ENCODE results near the gene MSL3B.
"Not testable (repeated sequence)": the region's sequence is repeated elsewhere in the genome, so short reads cannot be mapped to it uniquely, and the experiment has no call there.

Gene MSL3B

DNA sequence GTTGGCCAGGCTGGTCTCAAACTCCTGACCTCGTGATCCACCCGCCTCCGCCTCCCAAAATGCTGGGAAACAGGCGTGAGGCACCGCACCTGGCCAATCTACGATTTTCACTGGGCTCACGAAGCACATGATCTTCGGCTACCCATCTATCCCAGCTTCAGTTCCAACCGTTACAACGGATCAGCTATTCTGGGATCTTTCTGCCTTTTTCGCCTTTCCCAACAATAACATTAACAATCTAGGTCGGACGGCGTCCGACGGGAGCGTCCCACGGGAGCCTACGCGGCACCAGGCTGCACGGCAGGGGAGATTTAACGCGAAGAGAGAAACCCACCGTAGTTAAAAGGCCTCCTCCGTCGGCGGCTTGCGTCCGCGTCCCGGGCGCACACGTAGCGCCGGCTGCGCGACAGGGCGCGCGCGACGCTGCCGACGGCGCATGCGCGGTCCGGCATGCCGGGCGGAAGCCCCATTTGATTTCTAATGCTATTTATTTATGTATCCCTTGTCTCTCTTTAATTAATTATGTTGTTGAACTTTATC lies at the start of gene MSL3B:
Gene MSL3B, minus strand, starts transcription at position 394 of the 540 bp plus-strand sequence.
- peak; percentile 28 to 33 for DNase-seq (ENCODE audit: low read depth in 2 of 2)

DNA sequence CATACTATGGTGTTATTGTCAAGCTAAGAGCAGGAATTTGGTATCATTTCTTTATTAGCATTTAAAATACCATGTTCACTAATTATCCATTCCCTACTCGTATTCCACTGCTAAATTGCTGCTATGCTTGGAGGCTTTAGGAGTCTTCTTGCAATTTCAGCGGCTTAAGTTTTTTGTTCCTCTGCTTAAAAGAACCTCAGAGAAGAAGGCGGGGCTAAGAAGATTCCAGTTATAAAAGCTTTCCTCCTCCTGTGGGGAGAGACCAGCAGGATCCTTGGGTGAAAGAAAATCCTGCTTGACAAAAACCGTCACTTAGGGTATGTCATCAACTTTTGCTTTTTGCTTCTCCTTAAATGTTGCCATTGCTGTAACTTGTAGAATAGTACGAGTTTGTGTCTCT lies 48.9 kb upstream of the MSL3B start, which contains the start of gene TRPM8:
Gene TRPM8, plus strand, starts transcription at position 258 of the 400 bp plus-strand sequence. CDS start 9,165 bp downstream, outside the sequence.
- no peak for DNase-seq (ENCODE audit: low read depth in 2 of 2)

DNA sequence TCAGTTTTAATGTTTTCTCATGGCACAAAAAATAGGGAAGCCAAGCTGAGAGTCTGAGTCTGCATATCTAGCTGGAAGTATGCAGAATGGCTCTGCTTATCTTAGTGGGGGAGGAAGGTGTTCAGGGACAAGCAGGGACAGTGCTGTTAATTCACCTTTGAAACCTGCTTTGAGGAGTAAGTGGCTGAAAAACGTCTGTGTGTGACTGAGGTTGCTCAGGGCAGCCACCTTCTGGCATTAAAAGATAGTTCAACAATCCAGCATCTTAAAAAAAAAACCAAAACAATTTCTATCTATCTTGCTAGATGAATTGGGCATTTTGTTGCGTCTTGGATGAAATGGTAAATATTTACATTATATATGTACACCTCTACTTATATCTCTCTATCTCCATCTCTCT lies 46.9 kb upstream of the MSL3B start:
- DNase-seq (ENCODE audit: low read depth in 2 of 2) = no peak

DNA sequence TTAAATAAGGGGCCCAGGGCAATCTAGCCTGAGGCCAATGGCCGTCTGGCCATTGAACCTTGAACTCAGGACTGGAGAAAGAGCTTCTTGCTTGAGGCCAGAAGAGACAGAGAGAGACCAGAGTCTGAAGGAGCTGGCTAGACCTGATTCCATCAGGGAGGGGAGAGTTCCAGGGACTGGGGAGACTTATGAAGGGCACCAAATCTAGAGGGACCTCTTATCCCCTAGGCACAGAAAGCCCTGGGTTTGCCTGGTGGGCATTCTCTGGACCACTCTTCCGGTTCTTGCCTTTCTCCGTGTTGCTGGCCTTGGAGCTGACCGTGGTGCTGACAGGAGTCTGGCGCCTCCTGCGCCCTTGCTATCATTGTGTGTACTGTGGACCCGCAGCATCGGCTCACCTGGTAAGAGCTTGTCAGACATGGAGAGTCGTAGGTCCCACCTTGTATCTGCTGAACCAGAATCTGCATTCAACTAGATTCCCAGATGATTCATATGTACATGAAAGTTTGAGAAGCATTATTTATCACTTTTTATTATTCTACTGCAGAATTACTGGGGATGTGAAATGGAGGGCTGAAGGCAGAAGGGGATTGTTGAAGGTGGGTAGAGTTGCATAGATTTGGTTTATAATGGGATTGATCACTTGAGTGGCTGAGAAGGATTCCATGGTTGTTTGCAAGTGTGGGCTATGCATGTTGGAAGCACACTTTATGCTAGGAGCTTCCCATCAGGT lies 44.7 kb upstream of the MSL3B start:
- peak in 1 of 2 donors; percentile 4 for DNase-seq (ENCODE audit: low read depth in 2 of 2)

DNA sequence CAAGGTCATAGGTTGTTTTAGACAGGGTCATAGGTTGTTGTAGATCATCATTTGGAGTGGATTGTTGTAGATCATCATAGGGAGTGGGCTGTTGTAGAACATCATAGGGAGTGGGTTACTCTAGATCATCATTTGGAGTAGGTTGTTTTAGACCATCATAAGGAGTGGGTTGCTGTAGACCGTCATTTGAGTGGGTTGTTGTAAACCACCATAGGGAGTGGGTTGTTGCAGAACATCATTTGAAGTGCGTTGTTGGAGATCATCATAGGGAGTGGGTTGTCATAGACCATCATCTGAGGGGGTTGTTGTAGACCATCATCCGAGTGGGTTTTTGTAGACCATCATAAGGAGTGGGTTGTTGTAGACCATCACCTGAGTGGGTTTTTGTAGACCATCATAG lies 39.4 kb upstream of the MSL3B start:
- no peak for DNase-seq (ENCODE audit: low read depth in 2 of 2)

DNA sequence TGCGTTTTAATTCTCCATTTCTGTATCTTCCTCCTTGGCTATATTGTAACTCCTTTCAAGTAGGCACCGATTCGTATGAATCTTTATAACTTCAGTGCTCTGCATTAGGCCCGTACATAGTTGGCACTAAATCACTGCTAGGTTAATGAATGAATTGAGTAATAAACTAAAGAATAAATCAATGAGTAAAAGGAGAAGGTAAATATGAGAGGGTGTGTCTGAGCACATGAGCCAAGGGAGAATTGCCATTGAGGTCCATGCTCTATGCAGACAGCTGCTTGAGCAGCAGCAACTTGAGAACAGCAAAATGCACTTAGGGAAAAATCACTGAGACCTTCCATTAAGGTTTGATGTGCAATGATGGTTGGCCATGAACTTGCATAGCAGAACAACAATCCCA lies 37.8 kb upstream of the MSL3B start:
- DNase-seq (ENCODE audit: low read depth in 2 of 2) = no peak

DNA sequence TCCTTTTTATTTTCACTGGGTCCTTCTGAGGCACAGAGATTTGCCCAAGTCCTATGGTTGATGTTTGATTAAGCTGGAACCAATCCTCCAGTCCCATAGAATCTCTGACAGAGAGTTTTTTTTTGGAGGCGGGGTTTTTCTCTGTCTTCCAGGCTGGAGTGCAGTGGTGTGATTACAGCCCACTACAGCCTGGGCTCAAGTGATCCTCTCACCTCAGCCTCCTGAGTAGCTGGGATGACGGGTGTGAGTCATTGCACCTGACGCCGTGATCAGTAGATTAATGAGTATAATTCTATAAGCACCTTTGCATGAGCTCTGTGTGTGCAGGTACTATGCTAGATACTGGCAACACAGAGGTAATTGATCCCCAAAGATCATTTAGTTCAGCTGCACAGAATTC lies 33.7 kb upstream of the MSL3B start:
- no peak for DNase-seq (ENCODE audit: low read depth in 2 of 2)

DNA sequence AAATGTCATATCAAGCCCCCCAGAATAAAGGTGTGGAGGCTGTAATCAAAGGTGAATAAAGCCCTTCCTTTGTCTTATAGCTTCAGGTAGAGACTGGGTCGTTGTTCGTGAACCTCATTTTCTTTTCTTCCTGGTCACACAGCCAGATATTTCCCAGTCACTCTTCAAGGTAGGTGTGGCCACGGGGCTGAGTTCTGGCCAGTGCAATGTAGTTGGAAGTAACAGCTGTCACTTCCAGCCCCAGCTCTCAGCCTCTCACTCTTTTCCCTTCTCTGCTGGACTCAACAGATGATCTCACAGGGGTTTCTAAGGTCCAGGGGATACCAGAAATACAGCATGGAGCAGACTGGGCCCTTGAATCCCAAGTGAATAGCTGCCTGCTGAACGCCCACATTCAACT lies 33.2 kb upstream of the MSL3B start:
- no peak for DNase-seq (ENCODE audit: low read depth in 2 of 2)

DNA sequence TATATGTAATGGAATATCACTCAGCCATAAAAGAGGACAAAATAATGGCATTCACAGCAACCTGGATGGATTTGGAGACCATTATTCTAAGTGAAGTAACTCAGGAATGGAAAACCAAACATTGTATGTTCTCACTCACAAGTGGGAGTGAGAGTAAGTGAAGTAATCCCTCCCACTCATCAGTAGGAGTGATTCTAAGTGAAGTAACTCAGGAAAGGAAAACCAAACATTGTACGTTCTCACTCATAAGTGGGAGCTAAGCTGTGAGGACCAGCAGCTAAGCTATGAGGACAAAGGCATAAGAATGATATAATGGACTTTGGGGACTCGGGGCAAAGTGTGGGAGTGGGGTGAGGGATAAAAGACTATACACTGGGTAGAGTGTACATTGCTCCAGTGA lies 28.1 kb upstream of the MSL3B start:
- not testable (repeated sequence) for DNase-seq (ENCODE audit: low read depth in 2 of 2)

DNA sequence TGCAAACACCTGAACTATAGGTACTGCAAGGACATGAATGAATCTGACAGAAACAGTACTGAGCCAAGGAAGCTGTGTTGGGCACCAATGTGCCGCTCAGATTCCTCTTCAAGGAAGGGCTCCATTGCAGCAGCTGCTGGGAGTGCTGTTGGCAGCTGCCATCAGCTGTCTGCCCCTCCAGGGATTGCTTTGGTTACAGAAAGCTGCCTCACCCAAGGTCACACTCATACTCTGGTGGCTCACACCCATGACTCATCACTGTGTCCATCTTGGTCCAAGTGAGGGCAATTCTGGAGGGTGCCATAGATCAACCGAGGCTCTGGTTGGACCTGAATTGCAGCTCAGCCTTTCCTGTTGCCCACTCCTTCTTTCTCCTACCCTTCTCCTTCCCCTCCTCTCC lies 24.6 kb upstream of the MSL3B start:
- DNase-seq (ENCODE audit: low read depth in 2 of 2) = no peak

DNA sequence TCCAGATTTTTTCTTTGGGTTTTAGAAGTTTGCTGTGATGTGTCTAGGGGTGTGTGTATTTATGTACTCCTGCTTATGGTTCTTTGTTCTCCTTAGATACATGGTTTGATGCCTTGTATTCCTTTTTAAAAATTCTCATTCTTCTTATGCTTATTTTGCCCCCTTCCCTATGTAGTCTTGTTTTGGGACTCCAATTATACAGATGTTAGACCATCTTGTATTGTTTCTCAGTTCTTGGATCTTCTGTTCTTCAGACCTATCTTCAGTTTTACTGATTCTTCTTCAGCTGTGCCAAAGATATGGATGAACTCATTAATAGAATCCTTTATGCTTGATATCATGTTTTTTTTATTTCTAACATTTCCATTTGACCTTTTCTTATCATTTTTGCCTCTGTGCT lies 14.2 kb upstream of the MSL3B start:
- DNase-seq (ENCODE audit: low read depth in 2 of 2) = no peak

DNA sequence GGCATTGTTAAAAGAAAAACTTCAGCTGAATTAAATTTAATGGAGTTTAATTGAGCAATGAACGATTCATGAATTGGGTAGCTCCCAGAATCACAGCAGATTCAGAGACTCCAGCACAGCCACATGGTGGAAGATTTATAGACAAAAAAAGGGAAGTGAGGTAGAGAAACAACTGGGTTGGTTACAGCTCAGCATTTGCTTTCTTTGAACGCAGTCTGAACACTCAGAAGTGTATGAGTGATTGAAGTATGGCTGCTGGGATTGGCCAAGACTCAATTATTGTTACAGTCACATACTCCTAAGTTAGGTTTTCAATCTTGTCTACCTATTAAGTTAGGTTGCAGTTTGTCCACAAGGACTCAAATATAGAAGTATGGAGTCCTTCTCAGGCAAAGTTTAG lies 3.9 kb upstream of the MSL3B start:
- not testable (repeated sequence) for DNase-seq (ENCODE audit: low read depth in 2 of 2)

DNA sequence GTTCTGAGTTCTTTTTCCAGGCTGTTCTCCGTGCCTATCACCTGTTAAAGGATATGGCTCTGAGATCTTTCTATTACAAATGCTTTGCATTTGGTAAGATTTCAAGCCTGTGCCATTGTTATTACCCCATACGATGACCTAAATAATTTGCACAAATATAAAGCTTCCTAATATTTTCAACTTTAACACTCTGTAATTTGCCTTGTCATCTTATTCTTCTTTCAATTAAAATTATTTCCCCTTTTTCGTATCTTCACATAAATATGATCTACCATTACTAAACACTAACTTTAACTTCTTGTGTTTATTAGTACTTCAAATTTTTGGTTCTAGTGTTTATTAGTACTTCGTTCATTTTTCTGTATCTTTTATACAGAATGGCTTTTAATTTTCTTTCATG lies 3.2 kb upstream of the MSL3B start:
- no peak for DNase-seq (ENCODE audit: low read depth in 2 of 2)

DNA sequence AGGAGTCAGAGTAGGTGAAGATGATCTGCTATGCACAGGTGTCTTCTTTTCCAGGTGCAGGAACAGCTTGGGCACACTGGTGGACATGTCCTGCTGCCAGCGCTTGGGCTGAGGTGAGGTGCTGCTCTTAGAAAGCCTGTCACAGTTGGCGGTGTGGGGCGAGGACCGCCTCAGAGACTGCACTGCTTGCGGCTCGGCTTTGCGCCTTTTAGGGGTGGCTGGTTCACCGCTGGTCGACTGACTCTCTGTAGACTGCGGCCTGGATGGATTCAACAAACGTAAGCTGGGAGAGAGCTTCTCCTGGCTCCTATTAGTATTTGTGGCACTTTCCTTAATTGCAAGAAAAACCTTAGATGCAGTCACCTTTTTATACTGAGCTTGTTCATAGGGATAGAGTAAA lies 1.7 kb downstream of the MSL3B start:
- no peak for DNase-seq (ENCODE audit: low read depth in 2 of 2)

DNA sequence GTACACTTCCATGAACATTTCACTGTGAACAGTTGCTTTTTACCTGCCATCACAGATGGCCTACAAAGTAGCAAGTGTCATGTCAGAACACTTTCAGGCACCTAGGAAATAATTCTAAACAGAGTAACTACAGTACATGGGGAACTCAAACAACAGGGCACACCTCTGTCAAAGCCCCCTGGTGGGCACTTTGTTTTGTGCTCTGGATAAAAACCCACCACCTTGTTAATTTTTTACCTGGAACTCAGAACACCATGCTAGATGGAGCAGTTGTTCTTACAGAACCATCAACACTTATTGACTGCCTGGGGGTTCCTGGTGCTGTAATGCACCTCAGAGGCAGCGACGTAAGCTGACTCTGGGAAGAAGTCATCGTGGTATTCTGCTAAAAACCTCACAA lies 2.3 kb downstream of the MSL3B start:
- no peak for DNase-seq (ENCODE audit: low read depth in 2 of 2)

DNA sequence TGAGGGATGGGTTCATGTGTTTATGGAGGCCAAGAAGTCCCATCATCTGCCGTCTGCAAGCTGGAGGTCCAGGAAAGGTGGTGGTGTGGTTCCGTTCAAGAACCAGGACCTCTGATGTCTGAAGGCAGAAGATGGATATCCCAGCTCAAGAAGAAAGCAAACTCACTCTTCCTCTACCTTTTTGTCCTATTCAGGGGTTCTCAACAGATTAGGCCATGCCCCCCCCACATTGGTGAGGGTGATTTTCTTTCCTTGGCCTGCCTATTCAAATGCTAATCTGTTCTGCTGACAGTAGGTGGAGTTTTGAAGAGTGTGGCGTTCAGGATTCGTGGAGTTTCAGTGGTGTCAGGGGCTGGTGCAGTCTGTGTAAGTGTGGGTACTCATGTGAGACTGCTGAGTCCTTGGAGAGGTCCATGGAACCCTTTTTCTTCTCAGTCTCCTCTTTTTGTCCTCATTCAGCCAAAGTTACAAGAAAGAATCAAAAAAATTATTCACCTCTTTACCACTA lies 5.9 kb downstream of the MSL3B start:
- no peak for DNase-seq (ENCODE audit: low read depth in 2 of 2)

DNA sequence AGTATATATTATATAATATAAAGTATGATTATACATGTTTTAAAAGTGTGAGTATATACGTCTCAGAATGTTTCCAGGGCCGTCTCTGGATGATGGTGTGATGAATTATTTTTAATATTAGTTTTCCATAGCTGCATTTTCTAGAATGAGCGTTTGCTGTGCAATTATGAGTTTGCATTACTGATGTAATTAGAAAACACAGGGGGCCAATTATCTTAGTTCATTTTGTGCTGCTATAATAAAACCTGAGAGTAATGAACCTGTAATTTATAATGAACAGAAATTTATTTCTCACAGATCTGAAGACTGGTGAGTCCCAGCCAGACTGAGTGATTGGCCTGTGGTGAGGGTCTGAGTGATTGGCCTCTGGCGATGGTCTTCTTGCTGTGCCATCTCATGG lies 9.9 kb downstream of the MSL3B start:
- DNase-seq (ENCODE audit: low read depth in 2 of 2) = no peak

DNA sequence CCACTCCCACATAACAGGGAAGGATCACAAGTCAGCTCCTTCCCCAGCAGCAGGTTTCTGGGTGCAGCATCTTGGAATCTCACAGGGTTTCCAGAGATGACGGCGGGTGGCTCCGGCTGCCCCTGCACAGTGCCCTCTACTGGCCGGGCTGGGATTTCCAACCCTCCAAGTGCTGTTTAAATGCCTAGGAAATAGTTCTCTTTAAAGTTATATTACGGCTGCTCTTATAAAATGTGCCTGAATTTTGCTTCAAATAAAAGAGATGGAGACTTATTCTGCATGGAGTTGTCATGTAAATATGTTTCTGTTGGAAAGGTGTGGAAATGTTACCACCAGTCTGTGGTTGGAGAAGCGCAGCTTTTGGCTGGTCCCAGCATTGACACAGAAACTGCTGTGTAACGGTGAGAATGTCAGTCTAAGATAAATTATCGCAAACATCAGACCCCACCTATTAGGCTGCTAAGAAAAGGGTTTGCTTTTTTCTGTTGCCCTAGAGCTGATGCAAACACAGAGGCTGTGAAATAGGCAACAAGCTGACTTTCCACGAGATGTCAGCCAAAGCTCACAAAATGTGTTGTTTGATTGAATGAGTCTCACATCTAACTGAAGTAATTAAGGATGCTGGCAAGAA lies 10.6 kb downstream of the MSL3B start:
- DNase-seq (ENCODE audit: low read depth in 2 of 2) = peak; percentile 45 to 57

DNA sequence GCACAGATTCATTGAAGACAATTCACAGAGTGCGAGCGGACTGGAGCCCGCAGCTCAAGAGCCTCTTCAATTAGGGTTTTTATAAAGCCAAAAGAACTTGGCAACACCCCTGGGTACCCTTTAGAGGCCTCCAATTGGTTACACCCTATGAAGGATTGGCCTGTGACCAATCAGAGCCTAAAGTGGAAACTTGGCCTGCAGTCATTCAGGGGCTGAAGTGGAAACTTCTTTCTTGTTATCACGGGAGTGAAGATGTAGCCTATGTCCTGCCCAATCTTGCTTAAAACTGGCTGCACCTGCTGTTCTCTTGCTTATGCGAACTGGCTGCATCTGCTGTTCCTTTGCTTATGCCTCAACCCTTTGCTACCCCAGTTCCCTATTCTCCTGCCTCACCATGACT lies 12.0 kb downstream of the MSL3B start:
- DNase-seq (ENCODE audit: low read depth in 2 of 2) = no peak

DNA sequence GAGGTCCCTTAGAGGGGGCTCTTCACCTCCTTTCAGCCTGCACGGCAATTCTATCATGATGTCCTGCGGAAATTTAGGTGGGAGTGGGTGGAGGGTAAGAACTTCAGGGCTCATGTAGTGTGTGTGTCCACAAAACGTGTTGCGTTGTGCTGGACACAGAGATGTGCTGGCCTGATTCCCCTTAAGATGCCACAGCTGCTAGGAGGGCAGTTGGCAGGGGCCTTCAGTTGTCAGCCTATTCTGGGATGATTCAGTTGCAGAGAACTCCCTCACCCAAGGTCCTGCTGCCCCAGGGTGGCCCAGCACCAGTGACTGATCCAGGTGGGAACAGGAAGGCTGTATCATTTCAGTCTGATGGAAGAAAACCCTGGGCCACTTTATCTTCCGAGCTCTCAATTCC lies 12.8 kb downstream of the MSL3B start:
- DNase-seq (ENCODE audit: low read depth in 2 of 2) = no peak

DNA sequence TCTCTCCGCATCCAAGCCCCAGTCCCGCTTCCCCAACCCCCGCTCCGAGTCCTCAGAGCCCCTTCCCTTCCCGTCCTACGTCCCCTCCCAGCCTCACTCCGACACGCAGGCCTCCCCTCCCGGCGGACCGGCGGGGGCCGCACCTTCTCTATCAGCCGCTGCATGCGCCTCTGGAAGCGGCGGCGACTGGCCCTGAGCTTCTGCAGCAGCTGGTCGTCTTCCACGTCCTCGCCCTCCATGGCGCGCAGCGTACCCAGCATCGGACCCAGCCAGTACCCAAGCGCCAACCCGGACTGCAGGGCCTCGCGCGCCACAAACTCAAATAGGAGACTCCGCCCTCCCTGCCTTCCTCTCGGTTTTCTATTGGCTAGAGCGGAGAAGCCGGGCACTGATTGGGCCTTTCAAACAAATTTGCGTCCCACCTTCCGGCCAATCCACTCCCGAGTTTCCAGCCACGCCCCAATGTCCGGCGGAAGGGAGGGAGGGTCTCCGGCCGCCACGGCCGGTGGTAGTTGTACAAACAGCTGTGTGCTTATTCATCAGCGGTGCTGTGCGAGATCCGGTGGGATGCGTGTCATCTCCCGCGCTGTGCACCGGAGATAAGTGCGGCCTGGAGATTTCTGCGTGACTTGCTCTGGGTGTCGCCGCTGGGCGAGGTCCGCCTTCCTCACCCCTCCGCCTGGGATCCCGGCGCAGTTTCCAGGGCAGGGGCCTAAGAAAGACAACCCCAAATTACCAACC lies 13.8 kb downstream of the MSL3B start, which contains the start of gene HJURP:
Gene HJURP, minus strand, starts transcription at position 295 of the 741 bp plus-strand sequence. Its CDS starts 35 bp downstream, at position 260.
- peak; percentile 80 to 88 for DNase-seq (ENCODE audit: low read depth in 2 of 2)

DNA sequence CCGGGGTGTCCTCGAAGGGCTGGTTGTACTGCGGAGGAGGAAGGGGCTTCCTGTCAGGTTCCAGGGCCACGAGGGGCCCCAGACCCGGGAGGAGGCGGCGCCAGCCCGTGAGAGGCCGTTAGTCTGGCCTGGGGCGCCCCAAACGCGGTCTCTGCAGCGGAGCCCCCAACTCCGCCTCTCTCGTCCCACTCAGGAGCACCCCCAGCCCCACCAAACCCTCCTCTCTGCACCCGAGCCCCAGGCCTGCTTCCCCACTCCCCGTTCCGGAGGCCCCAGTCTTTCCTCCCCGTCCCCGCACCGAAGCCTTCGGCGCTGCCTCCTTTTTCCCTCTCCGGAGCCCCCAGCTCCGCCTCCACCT lies 14.3 kb downstream of the MSL3B start:
- no peak for DNase-seq (ENCODE audit: low read depth in 2 of 2)
